OCI-LY7 (cell line): ENCODE measurements around the gene NKX6-2. TPM values are rescaled to one million over a fixed set of nuclear protein-coding genes. Genes with fewer than 3 reads are reported as not detected.

Experiments used
- BruUV-seq: library from RNA; stranded (reverse); fragments of 400-500 nt; replicated peaks from 2 replicates; lab custom pipeline; 2021; lab: Mats Ljungman, UMichigan
- CTCF ChIA-PET: fragments of 300-600 bp; sonication (Branson Sonifier 250); formaldehyde crosslinking; loops from one replicate; lab custom pipeline; 2022; ENCODE audit warnings: antibody characterized with exemption; ENCODE audit not compliant: unreplicated experiment; lab: Charles Lee
- POLR2A ChIA-PET: fragments of 300-600 bp; sonication (Branson Sonifier 250); formaldehyde crosslinking; loops from one replicate; lab custom pipeline; 2022; ENCODE audit warnings: antibody characterized with exemption; lab: Charles Lee
- DNase-seq: peaks from one replicate; pipeline ENCODE4 v3.0.0-alpha.2; 2015; ENCODE audit warnings: low spot score
- H2AFZ ChIP-seq: fragments of 200-600 bp; sonication (generic), shearing (Covaris generic); 2 replicates; pipeline ENCODE4 v1.6.1; 2014; ENCODE audit warnings: mild to moderate bottlenecking, antibody characterized with exemption, low read length, moderate library complexity
- H3K27ac ChIP-seq: fragments of 200-600 bp; sonication (generic); 2 replicates; pipeline ENCODE4 v1.5.1; 2014; ENCODE audit warnings: mixed run types, low read depth, mild to moderate bottlenecking, moderate library complexity, low read length, inconsistent platforms; ENCODE audit not compliant: poor library complexity, severe bottlenecking
- H3K36me3 ChIP-seq: fragments of 200-600 bp; sonication (generic); 2 replicates; pipeline ENCODE4 v1.6.1; 2014; ENCODE audit warnings: mild to moderate bottlenecking, antibody characterized with exemption, low read length, moderate library complexity, mixed read lengths; ENCODE audit not compliant: insufficient read depth
- H3K4me1 ChIP-seq: fragments of 200-600 bp; sonication (generic); 2 replicates; pipeline ENCODE4 v1.5.1; 2014; ENCODE audit warnings: mild to moderate bottlenecking, low read length; ENCODE audit not compliant: insufficient read depth, poor library complexity, severe bottlenecking
- H3K4me2 ChIP-seq: fragments of 200-600 bp; sonication (generic); 2 replicates; pipeline ENCODE4 v1.6.1; 2014; ENCODE audit warnings: mild to moderate bottlenecking, low read length
- H3K4me3 ChIP-seq: fragments of 200-600 bp; sonication (generic); 2 replicates; pipeline ENCODE4 v1.5.1; 2014; ENCODE audit warnings: mild to moderate bottlenecking, low read depth, low read length; ENCODE audit not compliant: poor library complexity, severe bottlenecking
- H3K79me2 ChIP-seq: fragments of 200-600 bp; sonication (generic); 2 replicates; pipeline ENCODE4 v1.6.1; 2016; ENCODE audit warnings: low read depth, mild to moderate bottlenecking, low read length, moderate library complexity, mixed read lengths; ENCODE audit not compliant: insufficient read depth
- H3K9me2 ChIP-seq: fragments of 200-600 bp; sonication (generic); 2 replicates; pipeline ENCODE4 v1.6.1; 2016; ENCODE audit warnings: mild to moderate bottlenecking, low read length, mixed read lengths; ENCODE audit not compliant: insufficient read depth
- H3K9me3 ChIP-seq: fragments of 200-600 bp; sonication (generic); 2 replicates; pipeline ENCODE4 v1.6.1; 2014; ENCODE audit warnings: mild to moderate bottlenecking, mixed run types, low read length, mixed read lengths
- H4K20me1 ChIP-seq: fragments of 200-600 bp; sonication (generic); 2 replicates; pipeline ENCODE4 v1.6.1; 2014; ENCODE audit warnings: mild to moderate bottlenecking, antibody characterized with exemption, low read length, moderate library complexity, mixed read lengths; ENCODE audit not compliant: insufficient read depth
- CTCF ChIP-seq: fragments of 200-600 bp; sonication (generic); conservative IDR thresholded peaks from 2 replicates; pipeline ENCODE4 v1.5.1; 2014; ENCODE audit warnings: mild to moderate bottlenecking, antibody characterized with exemption, low read length, moderate library complexity, mixed read lengths
- EZH2phosphoT487 ChIP-seq: fragments of 200-600 bp; sonication (generic); IDR thresholded peaks from 2 replicates; pipeline ENCODE4 v1.6.1; 2018; ENCODE audit warnings: low read depth, borderline replicate concordance, mild to moderate bottlenecking, mixed run types, antibody characterized with exemption, low read length, moderate library complexity, mixed read lengths
- intact Hi-C: fragments of 100-400 bp; cut with micrococcal nuclease; formaldehyde crosslinking; loops from one replicate; pipeline ENCODE4 v1.10.0; 2022; ENCODE audit not compliant: unreplicated experiment
- total RNA-seq, 2 experiments: library from RNA; depleted of rRNA in 1 of 2; stranded (reverse); fragments of >200 nt in 1 of 2; shearing (Covaris generic) in 1 of 2; gene quantifications; 2 replicates each; pipeline ENCODE4 v1.2.3, GENCODE V29; 2014 to 2022

Gene NKX6-2
- total RNA-seq, 2 experiments from 2014 or later: not detected

- BruUV-seq: no TSS peak
- H3K4me2 ChIP-seq: no peak overlapping the region
- H3K79me2 ChIP-seq: no peaks in the 10 kb centered on the region
- intact Hi-C loops: no loop called here
- no peak overlapping the region for H3K27ac ChIP-seq
- H3K9me2 ChIP-seq: no peaks in the 10 kb centered on the region
- POLR2A ChIA-PET: no interaction called here
- no peak overlapping the region for H3K4me3 ChIP-seq
- no peaks in the 10 kb centered on the region for H3K36me3 ChIP-seq
- no peak for DNase-seq
- no peaks in the 10 kb centered on the region for H4K20me1 ChIP-seq
- TF ChIP-seq EZH2phosphoT487 (no peak), CTCF (no peak)
- CTCF ChIA-PET: no interaction called here
- H3K4me1 ChIP-seq: no peaks in the 10 kb centered on the region
- H2AFZ ChIP-seq: no peak overlapping the region
- no peaks in the 10 kb centered on the region for H3K9me3 ChIP-seq
These were observed 2.4 kb upstream of the NKX6-2 start for GRCh38 chr10:132788180-132788830.

DNA sequence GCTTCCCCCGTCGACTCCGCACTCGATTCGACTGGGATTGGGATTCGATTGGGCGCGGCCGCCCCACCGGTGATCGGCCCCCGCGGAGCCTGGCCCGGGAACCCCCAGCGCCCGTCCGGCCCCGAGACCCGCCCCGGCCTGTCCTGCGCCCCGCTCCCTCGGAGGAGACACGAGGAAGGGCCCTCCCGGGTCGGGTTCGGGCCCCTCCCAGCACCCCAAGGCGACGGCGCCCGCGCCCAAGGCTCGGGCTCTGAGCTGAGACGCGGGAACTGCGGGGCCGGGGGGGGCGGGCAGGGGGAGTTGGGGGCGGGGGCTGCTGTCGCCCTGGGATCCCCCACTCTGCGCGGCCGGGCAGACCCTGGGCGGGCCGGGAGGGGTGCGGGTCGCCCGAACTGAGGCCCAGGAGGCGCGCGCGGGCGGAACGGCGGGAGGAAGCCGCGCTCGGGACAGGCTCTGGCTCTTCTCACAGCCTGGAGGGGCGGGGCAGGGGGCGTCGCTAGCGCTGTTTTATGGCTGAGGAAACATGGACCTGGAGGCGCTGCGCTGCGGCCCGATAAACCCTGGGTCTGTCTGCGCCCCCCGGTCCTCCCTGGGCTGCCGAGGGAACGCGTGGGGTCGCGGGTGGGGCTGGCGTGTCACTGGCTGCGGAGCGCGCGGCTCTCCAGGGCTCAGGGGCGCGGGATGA is 1.7 kb upstream of the NKX6-2 start:
- H3K36me3 ChIP-seq: no peaks in the 10 kb centered on the region
- ChIA-PET POLR2A (no interaction called here), CTCF (no interaction called here)
- no peaks in the 10 kb centered on the region for H3K9me3 ChIP-seq
- H3K9me2 ChIP-seq: no peaks in the 10 kb centered on the region
- no peak overlapping the region for H3K4me2 ChIP-seq
- DNase-seq: no peak
- no peak overlapping the region for H3K27ac ChIP-seq
- BruUV-seq: no TSS peak
- H3K4me3 ChIP-seq: no peak overlapping the region
- intact Hi-C loops: no loop called here
- no peaks in the 10 kb centered on the region for H3K79me2 ChIP-seq
- no peaks in the 10 kb centered on the region for H3K4me1 ChIP-seq
- H4K20me1 ChIP-seq: no peaks in the 10 kb centered on the region
- H2AFZ ChIP-seq: no peak overlapping the region
- TF ChIP-seq EZH2phosphoT487: no peak
- TF ChIP-seq CTCF: no peak

DNA sequence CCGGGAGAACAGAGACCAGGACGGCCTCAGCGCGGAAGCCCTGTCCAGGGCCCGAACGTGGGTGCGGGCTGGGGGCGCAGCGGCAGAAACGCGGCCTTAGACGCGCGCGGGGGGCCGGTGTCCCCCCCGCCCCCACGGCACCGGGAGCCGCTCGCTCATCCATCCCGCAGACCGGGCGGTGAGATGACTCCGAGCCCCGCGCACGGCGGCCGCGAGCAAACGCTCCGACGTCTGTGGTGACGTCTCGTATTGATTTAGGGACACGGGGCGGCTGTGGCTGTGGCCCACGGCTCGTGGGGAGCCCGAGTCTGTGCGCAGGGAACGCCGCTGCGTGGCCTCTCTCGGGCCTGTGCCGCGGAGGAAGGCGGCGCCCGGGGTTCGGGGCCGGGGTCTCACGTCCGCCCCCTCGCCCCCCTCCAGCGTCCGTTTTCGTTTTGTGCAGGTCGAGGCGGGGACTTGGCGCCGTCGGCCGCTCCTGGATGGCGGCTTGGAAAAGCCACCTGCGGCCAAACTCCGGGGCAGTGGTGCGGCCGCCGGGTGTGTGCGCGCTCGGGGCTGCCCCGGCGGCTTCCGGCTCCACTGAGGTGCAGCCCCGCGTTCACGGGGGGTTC is 1.0 kb upstream of the NKX6-2 start:
- Histone ChIP-seq H3K79me2 (no peaks in the 10 kb centered on the region), H3K27ac (no peak overlapping the region), H3K4me3 (no peak overlapping the region), H3K9me2 (no peaks in the 10 kb centered on the region), H3K4me1 (no peaks in the 10 kb centered on the region), H3K4me2 (no peak overlapping the region), H3K9me3 (no peaks in the 10 kb centered on the region), H2AFZ (no peak overlapping the region), H4K20me1 (no peaks in the 10 kb centered on the region), H3K36me3 (no peaks in the 10 kb centered on the region)
- BruUV-seq: no TSS peak
- CTCF ChIA-PET: no interaction called here
- TF ChIP-seq EZH2phosphoT487 (no peak), CTCF (no peak)
- no peak for DNase-seq
- POLR2A ChIA-PET: no interaction called here
- intact Hi-C loops: no loop called here
